HCT116 (cell line): ENCODE measurements around the gene PPM1H. TPM values are rescaled to one million over a fixed set of nuclear protein-coding genes. Genes with fewer than 3 reads are reported as not detected.

ENCODE experiments used
- ATF3 ChIP-seq: IDR thresholded peaks from 2 replicates; pipeline ENCODE4 v1.6.1; 2012
- CTCF ChIP-seq, 3 experiments: fragments of 200-600 bp in 1 of 3; sonication (generic) in 1 of 3; IDR thresholded peaks in 2 of 3; conservative IDR thresholded peaks in 1 of 3; 2 replicates each; pipeline ENCODE4 v1.5.1; 2012 to 2017; ENCODE audit warnings: low read depth in 2 of 3, low read length in 2 of 3, antibody characterized with exemption in 1 of 3, borderline replicate concordance in 1 of 3, control low read depth in 1 of 3, mild to moderate bottlenecking in 1 of 3, mixed read lengths in 1 of 3, mixed run types in 1 of 3, moderate library complexity in 1 of 3; ENCODE audit not compliant: insufficient read depth in 1 of 3
- EZH2 ChIP-seq: fragments of 200-600 bp; sonication (generic); IDR thresholded peaks from 2 replicates; pipeline ENCODE4 v1.6.1; 2017; ENCODE audit warnings: antibody characterized with exemption, mixed run types
- POLR2A ChIP-seq: IDR thresholded peaks from 2 replicates; pipeline ENCODE4 v1.7.0; 2011; ENCODE audit warnings: borderline replicate concordance; ENCODE audit not compliant: insufficient read depth, insufficient read length; ENCODE audit errors: extremely low read depth
- POLR2AphosphoS5 ChIP-seq: IDR thresholded peaks from 2 replicates; pipeline ENCODE4 v1.6.1; 2011; ENCODE audit warnings: mild to moderate bottlenecking, low read depth, low read length, moderate library complexity
- RAD21 ChIP-seq: IDR thresholded peaks from 2 replicates; pipeline ENCODE4 v1.6.1; 2012; ENCODE audit warnings: low read depth, mild to moderate bottlenecking
- REST ChIP-seq: IDR thresholded peaks from 2 replicates; pipeline ENCODE4 v1.6.1; 2012; ENCODE audit warnings: low read depth
- SIN3A ChIP-seq: IDR thresholded peaks from 2 replicates; pipeline ENCODE4 v1.6.1; 2012; ENCODE audit warnings: low read depth
- SP1 ChIP-seq: IDR thresholded peaks from 2 replicates; pipeline ENCODE4 v1.6.1; 2012; ENCODE audit warnings: low read depth
- ZNF274 ChIP-seq: fragments of 200-500 bp; sonication (Bioruptor generic); IDR thresholded peaks from 2 replicates; pipeline ENCODE4 v1.6.1; 2014; ENCODE audit warnings: mild to moderate bottlenecking, low read depth, low read length, inconsistent platforms
- total RNA-seq: library from RNA; stranded (reverse); gene quantifications from one replicate; pipeline ENCODE4 v1.2.1, GENCODE V29; 2021; ENCODE audit not compliant: unreplicated experiment

Gene PPM1H
- total RNA-seq, 1 experiment from 2014 or later, result 8.0 TPM

- TF ChIP-seq REST (no peak), SP1 (no peak), EZH2 (no peak), POLR2A (no peak), ATF3 (no peak), POLR2AphosphoS5 (no peak), RAD21 (no peak), SIN3A (no peak), CTCF (IDR thresholded peaks at IDR 0.05 in 2 of 3, conservative IDR thresholded peaks at IDR 0.05 in 1 of 3; ENCODE audit: borderline replicate concordance in 1 of 3, insufficient read depth in 1 of 3, low read depth in 2 of 3, low read length in 2 of 3) (no peak), ZNF274 (no peak)
These were observed 68.4 kb downstream of the PPM1H start (continued) for GRCh38 chr12:62866451-62867082.
